HEK293 (cell line): ENCODE results near the gene IL6R.

Experiments
- KLF1 ChIP-seq: fragments of 450-650 bp; formaldehyde crosslinking; IDR thresholded peaks from 2 replicates; pipeline ENCODE4 v1.5.1; 2016; ENCODE audit warnings: missing biosample characterization, missing genetic modification characterization
- MYNN ChIP-seq: fragments of 450-650 bp; formaldehyde crosslinking; IDR thresholded peaks from 2 replicates; pipeline ENCODE4 v1.5.1; 2016; ENCODE audit warnings: missing biosample characterization, missing genetic modification characterization, borderline replicate concordance
- OVOL3 ChIP-seq: fragments of 450-650 bp; formaldehyde crosslinking; IDR thresholded peaks from 2 replicates; pipeline ENCODE4 v1.5.1; 2016; ENCODE audit warnings: missing biosample characterization, missing genetic modification characterization
- ZBTB20 ChIP-seq: fragments of 450-650 bp; formaldehyde crosslinking; IDR thresholded peaks from 2 replicates; pipeline ENCODE4 v1.5.1; 2016; ENCODE audit warnings: missing biosample characterization, missing genetic modification characterization
- ZFP3 ChIP-seq: fragments of 450-650 bp; formaldehyde crosslinking; IDR thresholded peaks from 2 replicates; pipeline ENCODE4 v1.5.1; 2016; ENCODE audit warnings: low read depth, missing biosample characterization, missing genetic modification characterization
- ZFP69B ChIP-seq: fragments of 450-650 bp; formaldehyde crosslinking; IDR thresholded peaks from 2 replicates; pipeline ENCODE4 v1.5.1; 2016; ENCODE audit warnings: missing biosample characterization, missing genetic modification characterization
- ZIC2 ChIP-seq: fragments of 450-650 bp; formaldehyde crosslinking; IDR thresholded peaks from 2 replicates; pipeline ENCODE4 v1.5.1; 2016; ENCODE audit warnings: missing biosample characterization, missing genetic modification characterization
- ZNF138 ChIP-seq: fragments of 450-650 bp; formaldehyde crosslinking; IDR thresholded peaks from 2 replicates; pipeline ENCODE4 v1.5.1; 2016; ENCODE audit warnings: missing biosample characterization, missing genetic modification characterization, borderline replicate concordance
- ZNF140 ChIP-seq: fragments of 450-650 bp; formaldehyde crosslinking; IDR thresholded peaks from 2 replicates; pipeline ENCODE4 v1.5.1; 2016; ENCODE audit warnings: missing biosample characterization, missing genetic modification characterization
- ZNF146 ChIP-seq: fragments of 450-650 bp; formaldehyde crosslinking; IDR thresholded peaks from 2 replicates; pipeline ENCODE4 v1.5.1; 2016; ENCODE audit warnings: missing biosample characterization, missing genetic modification characterization
- ZNF157 ChIP-seq: fragments of 450-650 bp; formaldehyde crosslinking; IDR thresholded peaks from 2 replicates; pipeline ENCODE4 v1.5.1; 2016; ENCODE audit warnings: missing biosample characterization, missing genetic modification characterization
- ZNF202 ChIP-seq: fragments of 450-650 bp; formaldehyde crosslinking; IDR thresholded peaks from 2 replicates; pipeline ENCODE4 v1.5.1; 2016; ENCODE audit warnings: missing biosample characterization, missing genetic modification characterization, borderline replicate concordance
- ZNF214 ChIP-seq: fragments of 450-650 bp; formaldehyde crosslinking; IDR thresholded peaks from 2 replicates; pipeline ENCODE4 v1.5.1; 2017; ENCODE audit warnings: missing biosample characterization, mild to moderate bottlenecking, missing genetic modification characterization, borderline replicate concordance
- ZNF23 ChIP-seq: fragments of 450-650 bp; formaldehyde crosslinking; IDR thresholded peaks from 2 replicates; pipeline ENCODE4 v1.5.1; 2016; ENCODE audit warnings: missing biosample characterization, missing genetic modification characterization, borderline replicate concordance
- ZNF248 ChIP-seq: fragments of 450-650 bp; formaldehyde crosslinking; IDR thresholded peaks from 2 replicates; pipeline ENCODE4 v1.5.1; 2017; ENCODE audit warnings: missing biosample characterization, missing genetic modification characterization
- ZNF394 ChIP-seq: fragments of 450-650 bp; formaldehyde crosslinking; IDR thresholded peaks from 2 replicates; pipeline ENCODE4 v1.5.1; 2016; ENCODE audit warnings: missing biosample characterization, missing genetic modification characterization, mild to moderate bottlenecking, moderate library complexity, borderline replicate concordance
- ZNF404 ChIP-seq: fragments of 450-650 bp; formaldehyde crosslinking; IDR thresholded peaks from 2 replicates; pipeline ENCODE4 v1.5.1; 2017; ENCODE audit warnings: missing biosample characterization, missing genetic modification characterization
- ZNF426 ChIP-seq: fragments of 450-650 bp; formaldehyde crosslinking; IDR thresholded peaks from 2 replicates; pipeline ENCODE4 v1.5.1; 2017; ENCODE audit warnings: missing biosample characterization, missing genetic modification characterization, mild to moderate bottlenecking, inconsistent platforms, moderate library complexity
- ZNF521 ChIP-seq: fragments of 450-650 bp; formaldehyde crosslinking; IDR thresholded peaks from 2 replicates; pipeline ENCODE4 v1.5.1; 2017; ENCODE audit warnings: missing biosample characterization, mild to moderate bottlenecking, missing genetic modification characterization
- ZNF558 ChIP-seq: fragments of 450-650 bp; formaldehyde crosslinking; IDR thresholded peaks from 2 replicates; pipeline ENCODE4 v1.5.1; 2016; ENCODE audit warnings: missing biosample characterization, missing genetic modification characterization
- ZNF600 ChIP-seq: fragments of 450-650 bp; formaldehyde crosslinking; IDR thresholded peaks from 2 replicates; pipeline ENCODE4 v1.5.1; 2016; ENCODE audit warnings: missing biosample characterization, missing genetic modification characterization
- ZNF610 ChIP-seq: fragments of 450-650 bp; formaldehyde crosslinking; IDR thresholded peaks from 2 replicates; pipeline ENCODE4 v1.5.1; 2016; ENCODE audit warnings: missing biosample characterization, missing genetic modification characterization, borderline replicate concordance
- ZNF626 ChIP-seq: fragments of 450-650 bp; sonication (Bioruptor Pico); formaldehyde crosslinking; IDR thresholded peaks from 2 replicates; pipeline ENCODE4 v1.5.1; 2018; ENCODE audit warnings: missing biosample characterization, missing genetic modification characterization, inconsistent platforms
- ZNF658 ChIP-seq: fragments of 450-650 bp; formaldehyde crosslinking; IDR thresholded peaks from 2 replicates; pipeline ENCODE4; 2016; ENCODE audit warnings: missing biosample characterization, missing genetic modification characterization
- ZNF670 ChIP-seq: fragments of 450-650 bp; formaldehyde crosslinking; IDR thresholded peaks from 2 replicates; pipeline ENCODE4 v1.5.1; 2016; ENCODE audit warnings: missing biosample characterization, missing genetic modification characterization, low read depth
- ZNF701 ChIP-seq: fragments of 450-650 bp; formaldehyde crosslinking; IDR thresholded peaks from 2 replicates; pipeline ENCODE4 v1.5.1; 2016; ENCODE audit warnings: missing biosample characterization, missing genetic modification characterization
- ZNF776 ChIP-seq: fragments of 450-650 bp; formaldehyde crosslinking; IDR thresholded peaks from 2 replicates; pipeline ENCODE4 v1.5.0; 2017; ENCODE audit warnings: missing biosample characterization, missing genetic modification characterization, borderline replicate concordance
- ZNF777 ChIP-seq: fragments of 450-650 bp; formaldehyde crosslinking; IDR thresholded peaks from 2 replicates; pipeline ENCODE4 v1.5.1; 2017; ENCODE audit warnings: missing biosample characterization, missing genetic modification characterization, borderline replicate concordance
- ZNF785 ChIP-seq: fragments of 450-650 bp; formaldehyde crosslinking; IDR thresholded peaks from 2 replicates; pipeline ENCODE4 v1.5.1; 2016; ENCODE audit warnings: missing biosample characterization, missing genetic modification characterization
- TF ChIP-seq, protein P1 (sequence below): fragments of 450-650 bp; formaldehyde crosslinking; IDR thresholded peaks from 2 replicates; pipeline ENCODE4 v1.5.1; 2016; ENCODE audit warnings: missing biosample characterization, missing genetic modification characterization
- TF ChIP-seq, protein P2 (sequence below): fragments of 450-650 bp; formaldehyde crosslinking; IDR thresholded peaks from 2 replicates; pipeline ENCODE4 v1.5.1; 2017; ENCODE audit warnings: missing biosample characterization, missing genetic modification characterization
- TF ChIP-seq, protein P3 (sequence below): fragments of 450-650 bp; formaldehyde crosslinking; IDR thresholded peaks from 2 replicates; pipeline ENCODE4 v1.5.1; 2016; ENCODE audit warnings: missing biosample characterization, missing genetic modification characterization
- TF ChIP-seq, protein P4 (sequence below): fragments of 450-650 bp; formaldehyde crosslinking; IDR thresholded peaks from 2 replicates; pipeline ENCODE4 v1.5.1; 2016; ENCODE audit warnings: missing biosample characterization, missing genetic modification characterization, borderline replicate concordance

The IL6R gene

DNA sequence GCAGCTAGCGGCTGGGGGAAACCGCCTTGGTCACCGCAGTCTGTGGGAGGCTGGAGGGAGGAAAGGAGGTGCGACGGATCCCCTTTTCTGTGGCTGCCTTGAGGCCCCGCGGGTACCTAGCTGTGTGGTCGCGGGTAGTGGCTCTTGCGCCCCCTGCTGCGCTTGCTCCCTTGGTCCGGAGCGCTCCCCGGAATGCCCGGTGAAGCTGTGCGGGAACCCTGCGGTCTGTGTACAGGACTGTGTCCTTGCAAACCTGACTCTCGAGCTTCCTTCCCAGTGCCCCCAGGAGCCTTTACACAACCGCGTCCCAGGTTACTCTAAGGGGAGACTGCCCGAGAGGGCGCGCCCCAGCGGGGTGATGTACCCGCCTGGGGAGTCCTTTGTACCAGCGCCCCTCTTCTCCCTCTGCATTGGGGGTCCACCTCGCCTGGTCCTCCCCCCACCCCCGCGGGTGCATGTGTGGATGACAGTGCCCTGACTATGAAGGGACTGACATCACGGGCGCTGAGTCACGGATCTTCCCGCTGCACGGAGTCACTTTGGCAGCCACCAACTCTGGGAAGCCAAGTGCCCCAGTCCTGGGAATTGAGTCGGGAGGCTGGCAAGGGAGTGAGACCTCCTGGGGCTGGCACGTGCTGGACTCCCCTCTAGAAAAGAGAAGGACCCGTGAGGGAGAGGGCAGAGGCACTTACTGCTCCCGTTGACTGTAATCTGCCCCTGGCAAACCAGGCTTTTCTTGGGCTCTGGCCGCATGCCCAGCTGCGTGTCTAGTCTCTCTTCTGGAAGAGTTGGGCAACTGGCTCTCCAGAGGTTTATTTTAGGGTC, 816 bp downstream of the IL6R start (continued):
- TF ChIP-seq KLF1 (tag by site-specific recombination) (no peak), ZNF600 (tag by site-specific recombination) (peak; percentile 57; the same call in 1 of the 2 replicates), ZNF138 (tag by site-specific recombination) (no peak), ZFP3 (no peak), OVOL3 (no peak), ZNF426 (no peak), MYNN (no peak), ZNF626 (no peak), ZNF610 (tag by site-specific recombination) (no peak), ZNF248 (tag by site-specific recombination) (no peak), ZNF140 (no peak), ZNF777 (tag by site-specific recombination) (0 out of 2 replicates have a peak, but pooled peaks have one; percentile 71), ZNF776 (tag by site-specific recombination) (no peak), ZNF658 (tag by site-specific recombination) (no peak), ZNF146 (no peak), ZNF785 (tag by site-specific recombination) (no peak), ZNF701 (no peak), ZNF157 (tag by site-specific recombination) (no peak), ZNF23 (tag by site-specific recombination) (no peak), ZFP69B (tag by site-specific recombination) (0 out of 2 replicates have a peak, but pooled peaks have one; percentile 23), ZNF394 (tag by site-specific recombination) (peak; percentile 48; the same call in 1 of the 2 replicates), ZIC2 (tag by site-specific recombination) (peak; percentile 78), ZNF202 (no peak), ZNF521 (tag by site-specific recombination) (no peak), ZNF404 (tag by site-specific recombination) (no peak), ZBTB20 (peak; percentile 100), ZNF214 (tag by site-specific recombination) (no peak), ZNF558 (tag by site-specific recombination) (no peak), ZNF670 (tag by site-specific recombination) (no peak)
- TF ChIP-seq, protein P1, sequence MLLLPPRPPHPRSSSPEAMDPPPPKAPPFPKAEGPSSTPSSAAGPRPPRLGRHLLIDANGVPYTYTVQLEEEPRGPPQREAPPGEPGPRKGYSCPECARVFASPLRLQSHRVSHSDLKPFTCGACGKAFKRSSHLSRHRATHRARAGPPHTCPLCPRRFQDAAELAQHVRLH (tag by site-specific recombination) = no peak
- TF ChIP-seq, protein P2, sequence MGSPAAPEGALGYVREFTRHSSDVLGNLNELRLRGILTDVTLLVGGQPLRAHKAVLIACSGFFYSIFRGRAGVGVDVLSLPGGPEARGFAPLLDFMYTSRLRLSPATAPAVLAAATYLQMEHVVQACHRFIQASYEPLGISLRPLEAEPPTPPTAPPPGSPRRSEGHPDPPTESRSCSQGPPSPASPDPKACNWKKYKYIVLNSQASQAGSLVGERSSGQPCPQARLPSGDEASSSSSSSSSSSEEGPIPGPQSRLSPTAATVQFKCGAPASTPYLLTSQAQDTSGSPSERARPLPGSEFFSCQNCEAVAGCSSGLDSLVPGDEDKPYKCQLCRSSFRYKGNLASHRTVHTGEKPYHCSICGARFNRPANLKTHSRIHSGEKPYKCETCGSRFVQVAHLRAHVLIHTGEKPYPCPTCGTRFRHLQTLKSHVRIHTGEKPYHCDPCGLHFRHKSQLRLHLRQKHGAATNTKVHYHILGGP (tag by site-specific recombination) = no peak
- TF ChIP-seq, protein P3, sequence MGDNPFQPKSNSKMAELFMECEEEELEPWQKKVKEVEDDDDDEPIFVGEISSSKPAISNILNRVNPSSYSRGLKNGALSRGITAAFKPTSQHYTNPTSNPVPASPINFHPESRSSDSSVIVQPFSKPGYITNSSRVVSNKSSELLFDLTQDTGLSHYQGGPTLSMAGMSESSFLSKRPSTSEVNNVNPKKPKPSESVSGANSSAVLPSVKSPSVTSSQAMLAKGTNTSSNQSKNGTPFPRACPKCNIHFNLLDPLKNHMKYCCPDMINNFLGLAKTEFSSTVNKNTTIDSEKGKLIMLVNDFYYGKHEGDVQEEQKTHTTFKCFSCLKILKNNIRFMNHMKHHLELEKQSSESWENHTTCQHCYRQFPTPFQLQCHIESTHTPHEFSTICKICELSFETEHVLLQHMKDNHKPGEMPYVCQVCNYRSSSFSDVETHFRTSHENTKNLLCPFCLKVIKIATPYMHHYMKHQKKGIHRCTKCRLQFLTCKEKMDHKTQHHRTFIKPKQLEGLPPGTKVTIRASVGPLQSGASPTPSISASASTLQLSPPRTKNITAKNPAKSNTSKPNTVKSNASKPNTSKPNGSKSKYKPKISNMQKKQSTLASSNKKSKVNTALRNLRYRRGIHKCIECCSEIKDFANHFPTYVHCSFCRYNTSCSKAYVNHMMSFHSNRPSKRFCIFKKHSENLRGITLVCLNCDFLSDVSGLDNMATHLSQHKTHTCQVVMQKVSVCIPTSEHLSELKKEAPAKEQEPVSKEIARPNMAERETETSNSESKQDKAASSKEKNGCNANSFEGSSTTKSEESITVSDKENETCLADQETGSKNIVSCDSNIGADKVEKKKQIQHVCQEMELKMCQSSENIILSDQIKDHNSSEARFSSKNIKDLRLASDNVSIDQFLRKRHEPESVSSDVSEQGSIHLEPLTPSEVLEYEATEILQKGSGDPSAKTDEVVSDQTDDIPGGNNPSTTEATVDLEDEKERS = no peak
- TF ChIP-seq, protein P4, sequence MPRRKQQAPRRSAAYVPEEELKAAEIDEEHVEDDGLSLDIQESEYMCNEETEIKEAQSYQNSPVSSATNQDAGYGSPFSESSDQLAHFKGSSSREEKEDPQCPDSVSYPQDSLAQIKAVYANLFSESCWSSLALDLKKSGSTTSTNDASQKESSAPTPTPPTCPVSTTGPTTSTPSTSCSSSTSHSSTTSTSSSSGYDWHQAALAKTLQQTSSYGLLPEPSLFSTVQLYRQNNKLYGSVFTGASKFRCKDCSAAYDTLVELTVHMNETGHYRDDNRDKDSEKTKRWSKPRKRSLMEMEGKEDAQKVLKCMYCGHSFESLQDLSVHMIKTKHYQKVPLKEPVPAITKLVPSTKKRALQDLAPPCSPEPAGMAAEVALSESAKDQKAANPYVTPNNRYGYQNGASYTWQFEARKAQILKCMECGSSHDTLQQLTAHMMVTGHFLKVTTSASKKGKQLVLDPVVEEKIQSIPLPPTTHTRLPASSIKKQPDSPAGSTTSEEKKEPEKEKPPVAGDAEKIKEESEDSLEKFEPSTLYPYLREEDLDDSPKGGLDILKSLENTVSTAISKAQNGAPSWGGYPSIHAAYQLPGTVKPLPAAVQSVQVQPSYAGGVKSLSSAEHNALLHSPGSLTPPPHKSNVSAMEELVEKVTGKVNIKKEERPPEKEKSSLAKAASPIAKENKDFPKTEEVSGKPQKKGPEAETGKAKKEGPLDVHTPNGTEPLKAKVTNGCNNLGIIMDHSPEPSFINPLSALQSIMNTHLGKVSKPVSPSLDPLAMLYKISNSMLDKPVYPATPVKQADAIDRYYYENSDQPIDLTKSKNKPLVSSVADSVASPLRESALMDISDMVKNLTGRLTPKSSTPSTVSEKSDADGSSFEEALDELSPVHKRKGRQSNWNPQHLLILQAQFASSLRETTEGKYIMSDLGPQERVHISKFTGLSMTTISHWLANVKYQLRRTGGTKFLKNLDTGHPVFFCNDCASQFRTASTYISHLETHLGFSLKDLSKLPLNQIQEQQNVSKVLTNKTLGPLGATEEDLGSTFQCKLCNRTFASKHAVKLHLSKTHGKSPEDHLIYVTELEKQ (tag by site-specific recombination) = no peak
